Parietal lobe (tissue), 2 donors: ENCODE data around the gene PSD. TPM values are rescaled to one million over a fixed set of nuclear protein-coding genes. Genes with fewer than 3 reads are reported as not detected.

ENCODE experiments used
- small RNA-seq: library from RNA; depleted of rRNA; stranded (forward); fragments of <200 nt; gene quantifications from one replicate; pipeline ENCODE3, GENCODE V24; 2014; ENCODE audit warnings: low replicate concordance
- total RNA-seq: library from RNA; depleted of rRNA; stranded (reverse); fragments of >200 nt; gene quantifications from one replicate; pipeline ENCODE4 v1.2.3, GENCODE V29; 2014

PSD gene
- total RNA-seq = 124 TPM

GRCh38 chr10:102418622-102419268 is at the start of gene PSD:
PSD (minus strand) TSS chr10:102418785; CDS start chr10:102417038, 1,747 bp downstream.

GRCh38 chr10:102451105-102451969 is 32.8 kb upstream of the PSD start, which contains the start of gene C10orf95:
C10orf95 (minus strand) TSS chr10:102451543; CDS start chr10:102451093, 450 bp downstream.

GRCh38 chr10:102432162-102432950 is 13.8 kb upstream of the PSD start, which contains the start of gene CUEDC2:
CUEDC2 (minus strand) TSS chr10:102432574; CDS start chr10:102425188, 7,386 bp downstream.

GRCh38 chr10:102420714-102421506 is 2.3 kb upstream of the PSD start, which contains the start of gene FBXL15:
FBXL15 (plus strand) TSS chr10:102420836; CDS start chr10:102421130, 294 bp downstream.

GRCh38 chr10:102395400-102396316 is 22.9 kb downstream of the PSD start, which contains the start of gene NFKB2:
NFKB2 (plus strand) TSS chr10:102395705; CDS start chr10:102395960, 255 bp downstream.

Small RNA genes within 50 kb of the gene (small RNA-seq; reads per million reads assigned to genes)
- gene MIR146B = 239 reads per million, percentile 96 among the genes with 10 or more reads in this experiment

Other genes starting within 250 kb of the PSD start
- not detected for gene ELOVL3, start 192.5 kb downstream of the PSD start, total RNA-seq
- gene PITX3, start 177.3 kb downstream of the PSD start, total RNA-seq = not detected
- 35.4 TPM for gene GBF1, start 173.3 kb downstream of the PSD start, total RNA-seq
- 1.6 TPM for gene NFKB2, start 23.1 kb downstream of the PSD start, total RNA-seq
- 9.4 TPM for gene FBXL15, start 2.1 kb upstream of the PSD start, total RNA-seq
- 48.2 TPM for gene CUEDC2, start 13.8 kb upstream of the PSD start, total RNA-seq
- not detected for gene C10orf95, start 32.8 kb upstream of the PSD start, total RNA-seq
- gene ACTR1A, start 83.9 kb upstream of the PSD start, total RNA-seq = 172 TPM
- gene SUFU, start 85.2 kb upstream of the PSD start, total RNA-seq = 7.5 TPM
- gene TRIM8, start 225.7 kb upstream of the PSD start, total RNA-seq = 34.1 TPM